DOHH2 (cell line): ENCODE measurements around the gene BARX1.

ENCODE experiments used
- EZH2phosphoT487 ChIP-seq: fragments of 200-600 bp; sonication (generic); IDR thresholded peaks from 2 replicates; pipeline ENCODE4 v1.6.1; 2017; ENCODE audit warnings: borderline replicate concordance, mild to moderate bottlenecking, antibody characterized with exemption, low read length, moderate library complexity, mixed read lengths
- TF ChIP-seq, protein P1 (sequence below): fragments of 200-600 bp; sonication (generic); IDR thresholded peaks from one replicate; pipeline ENCODE4 v1.5.1; 2014; ENCODE audit warnings: antibody characterized with exemption, mild to moderate bottlenecking, low read depth, low read length; ENCODE audit not compliant: poor library complexity, severe bottlenecking

DNA sequence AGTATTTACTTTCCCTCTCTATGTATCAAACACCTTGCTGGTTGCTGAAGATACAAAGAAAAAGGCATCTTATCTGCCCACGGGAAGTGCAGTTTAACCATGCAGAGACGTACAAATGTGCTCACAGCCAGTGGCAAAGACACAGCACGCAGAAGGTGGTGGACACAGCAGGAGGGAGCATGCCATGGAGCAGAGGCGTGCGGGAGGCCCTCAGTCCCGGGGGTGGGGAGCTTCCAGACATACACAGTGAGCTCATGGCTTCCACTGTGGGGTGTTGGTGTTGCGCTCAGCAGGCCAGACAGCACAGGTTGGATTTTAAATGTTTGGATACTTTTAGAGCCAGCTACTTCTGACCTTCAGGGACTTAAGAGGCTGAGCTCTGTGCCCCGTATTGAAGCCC lies 8.8 kb upstream of the BARX1 start:
- TF ChIP-seq, protein P1, sequence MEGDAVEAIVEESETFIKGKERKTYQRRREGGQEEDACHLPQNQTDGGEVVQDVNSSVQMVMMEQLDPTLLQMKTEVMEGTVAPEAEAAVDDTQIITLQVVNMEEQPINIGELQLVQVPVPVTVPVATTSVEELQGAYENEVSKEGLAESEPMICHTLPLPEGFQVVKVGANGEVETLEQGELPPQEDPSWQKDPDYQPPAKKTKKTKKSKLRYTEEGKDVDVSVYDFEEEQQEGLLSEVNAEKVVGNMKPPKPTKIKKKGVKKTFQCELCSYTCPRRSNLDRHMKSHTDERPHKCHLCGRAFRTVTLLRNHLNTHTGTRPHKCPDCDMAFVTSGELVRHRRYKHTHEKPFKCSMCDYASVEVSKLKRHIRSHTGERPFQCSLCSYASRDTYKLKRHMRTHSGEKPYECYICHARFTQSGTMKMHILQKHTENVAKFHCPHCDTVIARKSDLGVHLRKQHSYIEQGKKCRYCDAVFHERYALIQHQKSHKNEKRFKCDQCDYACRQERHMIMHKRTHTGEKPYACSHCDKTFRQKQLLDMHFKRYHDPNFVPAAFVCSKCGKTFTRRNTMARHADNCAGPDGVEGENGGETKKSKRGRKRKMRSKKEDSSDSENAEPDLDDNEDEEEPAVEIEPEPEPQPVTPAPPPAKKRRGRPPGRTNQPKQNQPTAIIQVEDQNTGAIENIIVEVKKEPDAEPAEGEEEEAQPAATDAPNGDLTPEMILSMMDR: no peak
- no peak for TF ChIP-seq EZH2phosphoT487
